ENCODE results near the gene PSG4.
"Not testable (repeated sequence)": the region's sequence is repeated elsewhere in the genome, so short reads cannot be mapped to it uniquely, and the experiment has no call there.

- TF ChIP-seq POLR2AphosphoS5 (IDR thresholded peaks at IDR 0.05); TAF1 (IDR thresholded peaks at IDR 0.05; ENCODE audit: low read depth); EZH2 (IDR thresholded peaks at IDR 0.05; ENCODE audit: borderline replicate concordance, insufficient read depth, low read length, poor library complexity, severe bottlenecking); EP300 (conservative IDR thresholded peaks at IDR 0.05; ENCODE audit: poor library complexity, severe bottlenecking): not testable (repeated sequence)
- TF ChIP-seq, protein P1, sequence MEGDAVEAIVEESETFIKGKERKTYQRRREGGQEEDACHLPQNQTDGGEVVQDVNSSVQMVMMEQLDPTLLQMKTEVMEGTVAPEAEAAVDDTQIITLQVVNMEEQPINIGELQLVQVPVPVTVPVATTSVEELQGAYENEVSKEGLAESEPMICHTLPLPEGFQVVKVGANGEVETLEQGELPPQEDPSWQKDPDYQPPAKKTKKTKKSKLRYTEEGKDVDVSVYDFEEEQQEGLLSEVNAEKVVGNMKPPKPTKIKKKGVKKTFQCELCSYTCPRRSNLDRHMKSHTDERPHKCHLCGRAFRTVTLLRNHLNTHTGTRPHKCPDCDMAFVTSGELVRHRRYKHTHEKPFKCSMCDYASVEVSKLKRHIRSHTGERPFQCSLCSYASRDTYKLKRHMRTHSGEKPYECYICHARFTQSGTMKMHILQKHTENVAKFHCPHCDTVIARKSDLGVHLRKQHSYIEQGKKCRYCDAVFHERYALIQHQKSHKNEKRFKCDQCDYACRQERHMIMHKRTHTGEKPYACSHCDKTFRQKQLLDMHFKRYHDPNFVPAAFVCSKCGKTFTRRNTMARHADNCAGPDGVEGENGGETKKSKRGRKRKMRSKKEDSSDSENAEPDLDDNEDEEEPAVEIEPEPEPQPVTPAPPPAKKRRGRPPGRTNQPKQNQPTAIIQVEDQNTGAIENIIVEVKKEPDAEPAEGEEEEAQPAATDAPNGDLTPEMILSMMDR (IDR thresholded peaks at IDR 0.05; ENCODE audit: poor library complexity, severe bottlenecking), result not testable (repeated sequence)
- TF ChIP-seq, protein P2, sequence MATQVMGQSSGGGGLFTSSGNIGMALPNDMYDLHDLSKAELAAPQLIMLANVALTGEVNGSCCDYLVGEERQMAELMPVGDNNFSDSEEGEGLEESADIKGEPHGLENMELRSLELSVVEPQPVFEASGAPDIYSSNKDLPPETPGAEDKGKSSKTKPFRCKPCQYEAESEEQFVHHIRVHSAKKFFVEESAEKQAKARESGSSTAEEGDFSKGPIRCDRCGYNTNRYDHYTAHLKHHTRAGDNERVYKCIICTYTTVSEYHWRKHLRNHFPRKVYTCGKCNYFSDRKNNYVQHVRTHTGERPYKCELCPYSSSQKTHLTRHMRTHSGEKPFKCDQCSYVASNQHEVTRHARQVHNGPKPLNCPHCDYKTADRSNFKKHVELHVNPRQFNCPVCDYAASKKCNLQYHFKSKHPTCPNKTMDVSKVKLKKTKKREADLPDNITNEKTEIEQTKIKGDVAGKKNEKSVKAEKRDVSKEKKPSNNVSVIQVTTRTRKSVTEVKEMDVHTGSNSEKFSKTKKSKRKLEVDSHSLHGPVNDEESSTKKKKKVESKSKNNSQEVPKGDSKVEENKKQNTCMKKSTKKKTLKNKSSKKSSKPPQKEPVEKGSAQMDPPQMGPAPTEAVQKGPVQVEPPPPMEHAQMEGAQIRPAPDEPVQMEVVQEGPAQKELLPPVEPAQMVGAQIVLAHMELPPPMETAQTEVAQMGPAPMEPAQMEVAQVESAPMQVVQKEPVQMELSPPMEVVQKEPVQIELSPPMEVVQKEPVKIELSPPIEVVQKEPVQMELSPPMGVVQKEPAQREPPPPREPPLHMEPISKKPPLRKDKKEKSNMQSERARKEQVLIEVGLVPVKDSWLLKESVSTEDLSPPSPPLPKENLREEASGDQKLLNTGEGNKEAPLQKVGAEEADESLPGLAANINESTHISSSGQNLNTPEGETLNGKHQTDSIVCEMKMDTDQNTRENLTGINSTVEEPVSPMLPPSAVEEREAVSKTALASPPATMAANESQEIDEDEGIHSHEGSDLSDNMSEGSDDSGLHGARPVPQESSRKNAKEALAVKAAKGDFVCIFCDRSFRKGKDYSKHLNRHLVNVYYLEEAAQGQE (IDR thresholded peaks at IDR 0.05; ENCODE audit: borderline replicate concordance), result not testable (repeated sequence)
Observed at GRCh38 chr19:43203611-43204010, 1.8 kb downstream of the PSG4 start.
